HCT116 (cell line): ENCODE measurements around the gene FNDC3B. TPM values are rescaled to one million over a fixed set of nuclear protein-coding genes. Genes with fewer than 3 reads are reported as not detected.

Source experiments
- ATAC-seq: fragments of 200-7000 bp; cut with Tn5 transposase; 2 replicates; pipeline ENCODE4 v1.9.1; 2020; ENCODE audit warnings: mild to moderate bottlenecking, moderate library complexity
- BruUV-seq: library from RNA; stranded (reverse); fragments of 400-500 nt; replicated peaks from 2 replicates; lab custom pipeline; 2021; lab: Mats Ljungman, UMichigan
- CTCF ChIA-PET: fragments of 300-600 bp; sonication (Branson Sonifier 250); formaldehyde crosslinking; loops from one replicate; lab custom pipeline; 2021; ENCODE audit warnings: antibody characterized with exemption; lab: Charles Lee
- POLR2A ChIA-PET: fragments of 300-600, 350-600 bp; sonication (Branson Sonifier 250); formaldehyde crosslinking; loops from one replicate; lab custom pipeline; 2021; ENCODE audit warnings: antibody characterized with exemption; lab: Charles Lee
- RAD21 ChIA-PET, 2 experiments: fragments of 300-600 bp; sonication (Branson Sonifier 250); formaldehyde crosslinking; loops; one replicate each; lab custom pipeline; 2023; ENCODE audit warnings: low total read pairs in 2 of 2; ENCODE audit not compliant: uncharacterized antibody in 2 of 2, unreplicated experiment in 2 of 2, low non-redundant PET in 1 of 2; lab: Charles Lee
- DNase-seq: peaks from one replicate; pipeline ENCODE4 v3.0.0-alpha.2; 2010; ENCODE audit warnings: low read depth, low spot score
- H2AFZ ChIP-seq: fragments of 200-600 bp; shearing (Covaris generic), sonication (generic); 2 replicates; pipeline ENCODE4 v1.6.1; 2017; ENCODE audit warnings: low read depth, mixed run types, mixed read lengths, antibody characterized with exemption, low read length; ENCODE audit not compliant: poor library complexity, severe bottlenecking
- H3K27ac ChIP-seq: 2 replicates; pipeline ENCODE4 v1.5.1; 2012; ENCODE audit warnings: low read depth, low read length
- H3K27me3 ChIP-seq: fragments of 200-600 bp; sonication (generic); 2 replicates; pipeline ENCODE4 v1.6.1; 2016; ENCODE audit warnings: mixed run types, low read length, mixed read lengths; ENCODE audit not compliant: insufficient read depth
- H3K36me3 ChIP-seq, 2 experiments: fragments of 200-500 bp in 1 of 2; fragments of 200-600 bp in 1 of 2; sonication (Bioruptor generic) in 1 of 2; sonication (generic) in 1 of 2; 2 replicates each; pipeline versions ENCODE4 v1.5.1 to v1.6.1; 2014 to 2016; ENCODE audit warnings: low read length in 2 of 2, inconsistent platforms in 1 of 2, mixed read lengths in 1 of 2, mixed run types in 1 of 2; ENCODE audit not compliant: insufficient read depth in 2 of 2, control insufficient read depth in 1 of 2
- H3K4me1 ChIP-seq, 2 experiments: fragments of 200-600 bp in 1 of 2; sonication (generic) in 1 of 2; 2 replicates each; pipeline versions ENCODE4 v1.5.1 to v1.6.1; 2012 to 2017; ENCODE audit warnings: low read length in 2 of 2, inconsistent platforms in 1 of 2, mild to moderate bottlenecking in 1 of 2, mixed read lengths in 1 of 2, mixed run types in 1 of 2, moderate library complexity in 1 of 2; ENCODE audit not compliant: insufficient read depth in 2 of 2, control insufficient read depth in 1 of 2
- H3K4me2 ChIP-seq: fragments of 200-600 bp; sonication (generic); 2 replicates; pipeline ENCODE4 v1.6.1; 2017; ENCODE audit warnings: mixed run types, low read length, mixed read lengths
- H3K4me3 ChIP-seq, 2 experiments: fragments of 200-600 bp in 1 of 2; sonication (generic) in 1 of 2; replicated peaks in 1 of 2; 2 replicates each; pipeline ENCODE4 v1.5.1; 2011 to 2016; ENCODE audit warnings: low read length in 2 of 2, control low read depth in 1 of 2, low read depth in 1 of 2, mild to moderate bottlenecking in 1 of 2, mixed read lengths in 1 of 2, mixed run types in 1 of 2
- H3K79me2 ChIP-seq: fragments of 200-600 bp; sonication (generic); 2 replicates; pipeline ENCODE4 v1.6.1; 2017; ENCODE audit warnings: mild to moderate bottlenecking, mixed run types, low read length, moderate library complexity, mixed read lengths; ENCODE audit not compliant: insufficient read depth
- H3K9ac ChIP-seq: fragments of 200-600 bp; sonication (generic); 2 replicates; pipeline ENCODE4 v1.6.1; 2016; ENCODE audit warnings: low read length, mixed read lengths
- H3K9me2 ChIP-seq: fragments of 200-600 bp; sonication (generic), shearing (Covaris generic); 2 replicates; pipeline ENCODE4 v1.6.1; 2017; ENCODE audit warnings: mixed run types, mild to moderate bottlenecking, moderate library complexity; ENCODE audit not compliant: insufficient read depth
- H3K9me3 ChIP-seq, 2 experiments: fragments of 200-500 bp in 1 of 2; fragments of 200-600 bp in 1 of 2; sonication (Bioruptor generic) in 1 of 2; sonication (generic) in 1 of 2; 2 replicates each; pipeline ENCODE4 v1.6.1; 2014 to 2017; ENCODE audit warnings: low read length in 2 of 2, mixed read lengths in 2 of 2, inconsistent platforms in 1 of 2, low read depth in 1 of 2, mild to moderate bottlenecking in 1 of 2, mixed run types in 1 of 2, moderate library complexity in 1 of 2; ENCODE audit not compliant: control insufficient read depth in 1 of 2, insufficient read depth in 1 of 2
- H4K20me1 ChIP-seq: fragments of 200-600 bp; sonication (generic), shearing (Covaris generic); 2 replicates; pipeline ENCODE4 v1.6.1; 2017; ENCODE audit warnings: mixed run types, mild to moderate bottlenecking, moderate library complexity; ENCODE audit not compliant: insufficient read depth
- CEBPB ChIP-seq: IDR thresholded peaks from 2 replicates; pipeline ENCODE4 v1.6.1; 2012; ENCODE audit warnings: low read depth
- EGR1 ChIP-seq: IDR thresholded peaks from 2 replicates; pipeline ENCODE4 v1.6.1; 2012; ENCODE audit warnings: low read depth
- ELF1 ChIP-seq: IDR thresholded peaks from 2 replicates; pipeline ENCODE4 v1.6.1; 2012; ENCODE audit warnings: low read depth, borderline replicate concordance
- EZH2 ChIP-seq: fragments of 200-600 bp; sonication (generic); IDR thresholded peaks from 2 replicates; pipeline ENCODE4 v1.6.1; 2017; ENCODE audit warnings: antibody characterized with exemption, mixed run types
- JUND ChIP-seq: IDR thresholded peaks from 2 replicates; pipeline ENCODE4 v1.6.1; 2012
- POLR2A ChIP-seq: IDR thresholded peaks from 2 replicates; pipeline ENCODE4 v1.7.0; 2011; ENCODE audit warnings: borderline replicate concordance; ENCODE audit not compliant: insufficient read depth, insufficient read length; ENCODE audit errors: extremely low read depth
- POLR2AphosphoS5 ChIP-seq: IDR thresholded peaks from 2 replicates; pipeline ENCODE4 v1.6.1; 2011; ENCODE audit warnings: mild to moderate bottlenecking, low read depth, low read length, moderate library complexity
- SIN3A ChIP-seq: IDR thresholded peaks from 2 replicates; pipeline ENCODE4 v1.6.1; 2012; ENCODE audit warnings: low read depth
- SP1 ChIP-seq: IDR thresholded peaks from 2 replicates; pipeline ENCODE4 v1.6.1; 2012; ENCODE audit warnings: low read depth
- TCF7L2 ChIP-seq: IDR thresholded peaks from 2 replicates; pipeline ENCODE4 v1.7.0; 2011; ENCODE audit warnings: borderline replicate concordance, inconsistent platforms; ENCODE audit not compliant: insufficient read depth, insufficient read length; ENCODE audit errors: extremely low read depth
- YY1 ChIP-seq: IDR thresholded peaks from 2 replicates; pipeline ENCODE4 v1.6.1; 2011; ENCODE audit warnings: low read length, low read depth, moderate library complexity, mild to moderate bottlenecking; ENCODE audit not compliant: insufficient replicate concordance; ENCODE audit errors: extremely low read depth
- ZBTB33 ChIP-seq: IDR thresholded peaks from 2 replicates; pipeline ENCODE4 v1.6.1; 2011; ENCODE audit warnings: mild to moderate bottlenecking, low read length, moderate library complexity; ENCODE audit not compliant: insufficient replicate concordance; ENCODE audit errors: extremely low read depth
- intact Hi-C: fragments of 100-400 bp; cut with micrococcal nuclease; formaldehyde crosslinking; loops from 2 replicates; pipeline ENCODE4 v1.10.0; 2022
- total RNA-seq: library from RNA; stranded (reverse); gene quantifications from one replicate; pipeline ENCODE4 v1.2.1, GENCODE V29; 2021; ENCODE audit not compliant: unreplicated experiment
- TF ChIP-seq, protein P1 (sequence below): IDR thresholded peaks from 2 replicates; pipeline ENCODE4 v1.6.1; 2012
- TF ChIP-seq, protein P2 (sequence below): IDR thresholded peaks from 2 replicates; pipeline ENCODE4 v1.6.1; 2012; ENCODE audit warnings: low read depth

The FNDC3B gene
- total RNA-seq, 1 experiment from 2014 or later: 45.7 TPM

DNA sequence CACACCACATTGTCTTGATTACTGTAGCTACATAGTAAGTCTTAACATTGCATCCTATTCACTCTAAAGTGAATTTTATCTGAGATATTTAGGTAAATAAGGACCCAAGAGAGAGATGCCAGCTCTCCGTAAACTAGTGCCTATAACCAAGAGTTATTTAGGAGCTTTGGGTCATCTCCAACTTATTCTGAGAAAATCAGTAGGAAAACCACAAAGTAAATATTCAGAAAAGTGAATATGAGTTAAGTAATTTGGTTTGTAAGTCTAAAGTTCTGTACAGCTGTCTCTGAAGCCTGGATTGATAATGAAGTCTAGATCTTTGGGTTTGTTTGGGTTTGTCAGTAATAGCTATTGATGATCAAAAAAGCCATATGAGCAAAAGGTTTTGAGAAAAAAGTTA is 120.0 kb downstream of the FNDC3B start:
- H3K27me3 ChIP-seq: no peaks in the 10 kb centered on the region
- TF ChIP-seq EZH2 (no peak), TCF7L2 (no peak), YY1 (no peak)
- no peak overlapping the region for H3K4me3 ChIP-seq
- RAD21 ChIA-PET: no interaction called here
- intact Hi-C loops: loop anchor here (10.0 kb wide), 1 partner anchor 185 kb away; no protein-coding TSS in a partner anchor
- no TSS peak for BruUV-seq
- H3K9ac ChIP-seq: no peak overlapping the region
- H3K36me3 ChIP-seq: no peaks in the 10 kb centered on the region; a peak in 1 of 4 replicates
- H3K9me3 ChIP-seq: no peaks in the 10 kb centered on the region
- peaks cover 25% of the 10 kb centered on the region for H3K79me2 ChIP-seq
- no peaks in the 10 kb centered on the region for H3K9me2 ChIP-seq
- H3K4me2 ChIP-seq: no peak overlapping the region
- no peak for DNase-seq
- H4K20me1 ChIP-seq: no peaks in the 10 kb centered on the region
- H3K4me1 ChIP-seq: peaks cover 26 to 27% of the 10 kb centered on the region in 2 experiments
- no peak for ATAC-seq
- no peak overlapping the region for H2AFZ ChIP-seq
- POLR2A ChIA-PET: no interaction called here
- no peak overlapping the region for H3K27ac ChIP-seq
- CTCF ChIA-PET: no interaction called here

DNA sequence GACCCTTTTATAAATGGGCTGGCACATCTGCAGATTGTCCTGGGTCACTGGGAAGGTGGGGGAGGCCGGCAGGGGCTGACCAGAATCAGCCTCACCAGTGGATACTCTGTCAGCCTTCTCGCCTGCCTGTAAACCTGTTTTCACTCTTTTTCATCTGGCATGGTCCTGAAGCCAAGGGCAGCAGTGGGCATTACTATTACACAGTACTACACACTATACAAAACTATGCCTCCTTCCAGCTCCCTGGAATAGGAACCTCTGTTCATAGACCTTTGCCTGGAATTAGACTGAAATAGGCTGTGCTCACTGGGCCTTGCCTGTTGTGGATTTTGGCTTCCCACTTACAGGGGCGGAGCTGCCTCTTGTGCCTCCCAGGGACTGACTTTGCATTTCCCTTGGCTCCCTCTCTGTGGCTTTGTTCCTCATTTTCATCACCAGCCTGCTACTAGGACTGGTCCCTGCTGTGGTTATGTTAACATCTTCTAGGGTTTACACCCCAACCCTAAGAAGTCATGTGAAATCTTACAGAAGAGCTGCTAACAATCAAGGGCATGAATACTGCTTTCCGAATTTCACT is 120.7 kb downstream of the FNDC3B start:
- DNase-seq: no peak
- Histone ChIP-seq H3K9ac (no peak overlapping the region), H3K79me2 (peaks cover 23% of the 10 kb centered on the region), H2AFZ (no peak overlapping the region), H3K4me2 (no peak overlapping the region)
- CTCF ChIA-PET: no interaction called here
- no peak for TF ChIP-seq TCF7L2
- no peak for TF ChIP-seq SP1
- TF ChIP-seq, protein P1, sequence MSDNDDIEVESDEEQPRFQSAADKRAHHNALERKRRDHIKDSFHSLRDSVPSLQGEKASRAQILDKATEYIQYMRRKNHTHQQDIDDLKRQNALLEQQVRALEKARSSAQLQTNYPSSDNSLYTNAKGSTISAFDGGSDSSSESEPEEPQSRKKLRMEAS: no peak
- no peak for TF ChIP-seq CEBPB
- TF ChIP-seq SIN3A: no peak
- no peak for TF ChIP-seq ZBTB33
- TF ChIP-seq POLR2AphosphoS5: no peak
- TF ChIP-seq, protein P2, sequence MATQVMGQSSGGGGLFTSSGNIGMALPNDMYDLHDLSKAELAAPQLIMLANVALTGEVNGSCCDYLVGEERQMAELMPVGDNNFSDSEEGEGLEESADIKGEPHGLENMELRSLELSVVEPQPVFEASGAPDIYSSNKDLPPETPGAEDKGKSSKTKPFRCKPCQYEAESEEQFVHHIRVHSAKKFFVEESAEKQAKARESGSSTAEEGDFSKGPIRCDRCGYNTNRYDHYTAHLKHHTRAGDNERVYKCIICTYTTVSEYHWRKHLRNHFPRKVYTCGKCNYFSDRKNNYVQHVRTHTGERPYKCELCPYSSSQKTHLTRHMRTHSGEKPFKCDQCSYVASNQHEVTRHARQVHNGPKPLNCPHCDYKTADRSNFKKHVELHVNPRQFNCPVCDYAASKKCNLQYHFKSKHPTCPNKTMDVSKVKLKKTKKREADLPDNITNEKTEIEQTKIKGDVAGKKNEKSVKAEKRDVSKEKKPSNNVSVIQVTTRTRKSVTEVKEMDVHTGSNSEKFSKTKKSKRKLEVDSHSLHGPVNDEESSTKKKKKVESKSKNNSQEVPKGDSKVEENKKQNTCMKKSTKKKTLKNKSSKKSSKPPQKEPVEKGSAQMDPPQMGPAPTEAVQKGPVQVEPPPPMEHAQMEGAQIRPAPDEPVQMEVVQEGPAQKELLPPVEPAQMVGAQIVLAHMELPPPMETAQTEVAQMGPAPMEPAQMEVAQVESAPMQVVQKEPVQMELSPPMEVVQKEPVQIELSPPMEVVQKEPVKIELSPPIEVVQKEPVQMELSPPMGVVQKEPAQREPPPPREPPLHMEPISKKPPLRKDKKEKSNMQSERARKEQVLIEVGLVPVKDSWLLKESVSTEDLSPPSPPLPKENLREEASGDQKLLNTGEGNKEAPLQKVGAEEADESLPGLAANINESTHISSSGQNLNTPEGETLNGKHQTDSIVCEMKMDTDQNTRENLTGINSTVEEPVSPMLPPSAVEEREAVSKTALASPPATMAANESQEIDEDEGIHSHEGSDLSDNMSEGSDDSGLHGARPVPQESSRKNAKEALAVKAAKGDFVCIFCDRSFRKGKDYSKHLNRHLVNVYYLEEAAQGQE: no peak
- no peak for TF ChIP-seq EGR1
- no peak for TF ChIP-seq POLR2A
- no peak for TF ChIP-seq ELF1
- no peak for TF ChIP-seq JUND
- TF ChIP-seq, all 23 proteins: peak for 0
- no peak for ATAC-seq
- H3K36me3 ChIP-seq: no peaks in the 10 kb centered on the region; a peak in 1 of 4 replicates
- no TSS peak for BruUV-seq
- H3K27me3 ChIP-seq: no peaks in the 10 kb centered on the region
- H3K27ac ChIP-seq: no peak overlapping the region
- H3K4me1 ChIP-seq: peaks cover 19 to 20% of the 10 kb centered on the region in 2 experiments
- no peaks in the 10 kb centered on the region for H4K20me1 ChIP-seq
- intact Hi-C loops: loop anchor here (10.0 kb wide), 1 partner anchor 185 kb away; no protein-coding TSS in a partner anchor
- POLR2A ChIA-PET: no interaction called here
- RAD21 ChIA-PET: no interaction called here
- no peaks in the 10 kb centered on the region for H3K9me2 ChIP-seq
- H3K9me3 ChIP-seq: no peaks in the 10 kb centered on the region
- no peak overlapping the region for H3K4me3 ChIP-seq
